HG03108 (cell line): ENCODE measurements around the gene SPSB4.

Experiments used
- ATAC-seq: cut with Tn5 transposase; IDR thresholded peaks from one replicate; pipeline ENCODE4 v1.9.1; 2021; ENCODE audit warnings: moderate library complexity; ENCODE audit not compliant: unreplicated experiment

Gene SPSB4

GRCh38 chr3:141052201-141053069 is 1.3 kb downstream of the SPSB4 start:
- ATAC-seq = no peak

- no peak for ATAC-seq
These were observed 4.0 kb downstream of the SPSB4 start for GRCh38 chr3:141055136-141055535.

GRCh38 chr3:141055536-141056445 is 4.6 kb downstream of the SPSB4 start:
- ATAC-seq = no peak

GRCh38 chr3:141056751-141057171 is 5.6 kb downstream of the SPSB4 start:
- no peak for ATAC-seq

- no peak for ATAC-seq
These were observed 6.3 kb downstream of the SPSB4 start for GRCh38 chr3:141057436-141057835.

- no peak for ATAC-seq
These were observed 7.0 kb downstream of the SPSB4 start for GRCh38 chr3:141057946-141058800.

GRCh38 chr3:141058996-141059395 is 7.8 kb downstream of the SPSB4 start:
- no peak for ATAC-seq

- ATAC-seq = no peak
These were observed 8.7 kb downstream of the SPSB4 start for GRCh38 chr3:141059816-141060215.

- no peak for ATAC-seq
These were observed 9.2 kb downstream of the SPSB4 start for GRCh38 chr3:141060327-141060726.

GRCh38 chr3:141063831-141064230 is 12.7 kb downstream of the SPSB4 start:
- no peak for ATAC-seq

GRCh38 chr3:141064255-141064926 is 13.2 kb downstream of the SPSB4 start:
- ATAC-seq = no peak

- no peak for ATAC-seq
These were observed 14.1 kb downstream of the SPSB4 start for GRCh38 chr3:141065258-141065657.

- no peak for ATAC-seq
These were observed 15.0 kb downstream of the SPSB4 start for GRCh38 chr3:141065841-141066805.

- ATAC-seq = no peak
These were observed 16.2 kb downstream of the SPSB4 start for GRCh38 chr3:141067206-141067974.

- ATAC-seq = no peak
These were observed 19.1 kb downstream of the SPSB4 start for GRCh38 chr3:141070229-141070628.

GRCh38 chr3:141070727-141071357 is 19.7 kb downstream of the SPSB4 start:
- ATAC-seq = no peak

- no peak for ATAC-seq
These were observed 20.6 kb downstream of the SPSB4 start for GRCh38 chr3:141071681-141072260.

- ATAC-seq = no peak
These were observed 21.8 kb downstream of the SPSB4 start for GRCh38 chr3:141072950-141073349.
